ENCODE data around the gene SCD5. TPM values are rescaled to one million over a fixed set of nuclear protein-coding genes. Genes with fewer than 3 reads are reported as not detected.

The SCD5 gene
- total RNA-seq, 1 donor, result 18.0 TPM

- H3K4me3 ChIP-seq (ENCODE audit: low read depth, low read length), result no peak overlapping the region
- DNase-seq (ENCODE audit: low read depth), result no peak
- TF ChIP-seq CTCF (IDR thresholded peaks at IDR 0.05; ENCODE audit: insufficient read depth, low read length), result no peak
Observed at GRCh38 chr4:82694892-82695291, 103.7 kb downstream of the SCD5 start.

- no peak overlapping the region for H3K4me3 ChIP-seq (ENCODE audit: low read depth, low read length)
- no peak for TF ChIP-seq CTCF (IDR thresholded peaks at IDR 0.05; ENCODE audit: insufficient read depth, low read length)
- DNase-seq (ENCODE audit: low read depth), result no peak
Observed at GRCh38 chr4:82694046-82694445, 104.5 kb downstream of the SCD5 start.

- no peak for TF ChIP-seq CTCF (IDR thresholded peaks at IDR 0.05; ENCODE audit: insufficient read depth, low read length)
- no peak for DNase-seq (ENCODE audit: low read depth)
Observed at GRCh38 chr4:82692101-82692780, 106.4 kb downstream of the SCD5 start.

GRCh38 chr4:82691431-82691830, 107.2 kb downstream of the SCD5 start:
- no peak for TF ChIP-seq CTCF (IDR thresholded peaks at IDR 0.05; ENCODE audit: insufficient read depth, low read length)
- no peak overlapping the region for H3K4me3 ChIP-seq (ENCODE audit: low read depth, low read length)
- DNase-seq (ENCODE audit: low read depth), result no peak

More at GRCh38 chr4:82692101-82692780, 106.4 kb downstream of the SCD5 start:
- no peak overlapping the region for H3K4me3 ChIP-seq (ENCODE audit: low read depth, low read length)

GRCh38 chr4:82688091-82688795, 110.4 kb downstream of the SCD5 start:
- DNase-seq (ENCODE audit: low read depth), result peak; percentile 35
- H3K4me3 ChIP-seq (ENCODE audit: low read depth, low read length), result no peak overlapping the region
- no peak for TF ChIP-seq CTCF (IDR thresholded peaks at IDR 0.05; ENCODE audit: insufficient read depth, low read length)

GRCh38 chr4:82687531-82687930, 111.1 kb downstream of the SCD5 start:
- TF ChIP-seq CTCF (IDR thresholded peaks at IDR 0.05; ENCODE audit: insufficient read depth, low read length), result no peak
- no peak overlapping the region for H3K4me3 ChIP-seq (ENCODE audit: low read depth, low read length)
- no peak for DNase-seq (ENCODE audit: low read depth)
